HEK293T (cell line): Measurements from ENCODE around the gene CLK3.

Experiments
- ARNT ChIP-seq: fragments of 450-650 bp; IDR thresholded peaks from 2 replicates; pipeline ENCODE4 v1.6.1; 2017; ENCODE audit warnings: mild to moderate bottlenecking
- CTBP1 ChIP-seq: fragments of 450-650 bp; IDR thresholded peaks from 2 replicates; pipeline ENCODE4 v1.6.1; 2016; ENCODE audit warnings: borderline replicate concordance
- FOXM1 ChIP-seq: fragments of 450-650 bp; IDR thresholded peaks from 2 replicates; pipeline ENCODE4 v1.6.1; 2017; ENCODE audit warnings: mild to moderate bottlenecking, borderline replicate concordance
- SP1 ChIP-seq: fragments of 450-650 bp; IDR thresholded peaks from 2 replicates; pipeline ENCODE4 v1.6.1; 2017

GRCh38 chr15:74667975-74668374 lies 52.3 kb downstream of the CLK3 start:
- TF ChIP-seq SP1 (no peak), FOXM1 (no peak), ARNT (no peak), CTBP1 (no peak)
